ENCODE data around the gene SHB. TPM values are rescaled to one million over a fixed set of nuclear protein-coding genes. Genes with fewer than 3 reads are reported as not detected.

The SHB gene
- total RNA-seq, 1 donor from 2014 or later = 18.5 TPM

DNA sequence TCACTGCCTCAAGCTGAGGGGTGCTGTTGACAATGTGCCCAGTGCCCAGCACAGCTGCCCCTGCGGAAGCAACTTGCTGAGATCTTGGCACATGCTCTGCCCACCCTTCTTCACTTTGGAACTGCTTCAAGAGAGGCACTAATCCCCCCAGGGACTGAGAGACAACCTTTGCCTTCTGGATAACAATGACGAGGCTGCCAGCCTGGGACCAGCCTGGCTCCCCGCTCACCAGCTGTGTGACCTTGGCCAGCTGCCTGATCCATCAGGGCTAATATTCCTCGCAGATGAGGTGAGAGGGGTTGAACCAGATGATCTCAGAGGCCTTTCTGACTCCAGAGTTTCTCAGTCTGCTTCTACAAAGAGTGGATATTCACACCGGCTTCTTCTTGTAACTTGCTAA, 81.0 kb downstream of the SHB start:
- no peak overlapping the region for H3K4me3 Mint-ChIP-seq (ENCODE audit: unreplicated experiment)
- DNase-seq (ENCODE audit: low spot score) = no peak
- H3K36me3 Mint-ChIP-seq (ENCODE audit: low read depth, unreplicated experiment) = peaks cover 7% of the 10 kb centered on the region
- TF ChIP-seq, protein P1, sequence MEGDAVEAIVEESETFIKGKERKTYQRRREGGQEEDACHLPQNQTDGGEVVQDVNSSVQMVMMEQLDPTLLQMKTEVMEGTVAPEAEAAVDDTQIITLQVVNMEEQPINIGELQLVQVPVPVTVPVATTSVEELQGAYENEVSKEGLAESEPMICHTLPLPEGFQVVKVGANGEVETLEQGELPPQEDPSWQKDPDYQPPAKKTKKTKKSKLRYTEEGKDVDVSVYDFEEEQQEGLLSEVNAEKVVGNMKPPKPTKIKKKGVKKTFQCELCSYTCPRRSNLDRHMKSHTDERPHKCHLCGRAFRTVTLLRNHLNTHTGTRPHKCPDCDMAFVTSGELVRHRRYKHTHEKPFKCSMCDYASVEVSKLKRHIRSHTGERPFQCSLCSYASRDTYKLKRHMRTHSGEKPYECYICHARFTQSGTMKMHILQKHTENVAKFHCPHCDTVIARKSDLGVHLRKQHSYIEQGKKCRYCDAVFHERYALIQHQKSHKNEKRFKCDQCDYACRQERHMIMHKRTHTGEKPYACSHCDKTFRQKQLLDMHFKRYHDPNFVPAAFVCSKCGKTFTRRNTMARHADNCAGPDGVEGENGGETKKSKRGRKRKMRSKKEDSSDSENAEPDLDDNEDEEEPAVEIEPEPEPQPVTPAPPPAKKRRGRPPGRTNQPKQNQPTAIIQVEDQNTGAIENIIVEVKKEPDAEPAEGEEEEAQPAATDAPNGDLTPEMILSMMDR (IDR thresholded peaks at IDR 0.05; ENCODE audit: unreplicated experiment) = no peak
- no peak overlapping the region for H3K27ac Mint-ChIP-seq (ENCODE audit: unreplicated experiment)
- H3K4me1 Mint-ChIP-seq (ENCODE audit: unreplicated experiment) = peaks cover 20% of the 10 kb centered on the region
- peaks cover 10% of the 10 kb centered on the region for H3K27me3 Mint-ChIP-seq (ENCODE audit: unreplicated experiment)
- H3K9me3 Mint-ChIP-seq (ENCODE audit: unreplicated experiment) = no peaks in the 10 kb centered on the region

DNA sequence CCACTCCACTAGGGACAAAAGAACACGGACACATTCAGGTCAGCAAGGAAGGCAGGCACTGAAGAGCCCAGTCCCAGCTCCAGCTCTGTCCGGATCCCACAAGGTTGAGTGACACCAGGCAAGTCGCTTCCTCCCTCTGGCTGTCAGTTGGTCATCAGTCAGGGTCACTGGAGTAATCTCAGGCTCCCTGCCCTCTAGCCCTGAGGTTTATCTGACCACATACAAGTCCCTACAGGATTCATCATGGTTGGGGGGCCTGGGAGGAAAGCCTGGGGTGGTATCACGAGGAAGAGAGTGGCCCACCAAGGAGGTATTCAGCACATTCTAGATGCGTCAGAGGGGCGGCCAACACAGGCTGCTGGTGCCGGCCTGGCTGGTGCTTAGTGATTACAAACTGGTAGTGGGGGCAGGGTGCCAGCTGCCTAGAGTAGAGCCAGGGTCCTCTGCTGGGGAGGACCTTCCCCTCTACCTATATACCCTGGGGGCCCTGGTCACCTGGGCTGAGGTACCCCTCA, 81.5 kb downstream of the SHB start:
- Mint-ChIP-seq H3K36me3 (ENCODE audit: low read depth, unreplicated experiment) (peaks cover 7% of the 10 kb centered on the region), H3K9me3 (ENCODE audit: unreplicated experiment) (no peaks in the 10 kb centered on the region), H3K4me1 (ENCODE audit: unreplicated experiment) (peaks cover 15% of the 10 kb centered on the region), H3K27ac (ENCODE audit: unreplicated experiment) (no peak overlapping the region), H3K4me3 (ENCODE audit: unreplicated experiment) (no peak overlapping the region), H3K27me3 (ENCODE audit: unreplicated experiment) (peaks cover 11% of the 10 kb centered on the region)
- no peak for DNase-seq (ENCODE audit: low spot score)
- TF ChIP-seq, protein P1 (IDR thresholded peaks at IDR 0.05; ENCODE audit: unreplicated experiment) = no peak

DNA sequence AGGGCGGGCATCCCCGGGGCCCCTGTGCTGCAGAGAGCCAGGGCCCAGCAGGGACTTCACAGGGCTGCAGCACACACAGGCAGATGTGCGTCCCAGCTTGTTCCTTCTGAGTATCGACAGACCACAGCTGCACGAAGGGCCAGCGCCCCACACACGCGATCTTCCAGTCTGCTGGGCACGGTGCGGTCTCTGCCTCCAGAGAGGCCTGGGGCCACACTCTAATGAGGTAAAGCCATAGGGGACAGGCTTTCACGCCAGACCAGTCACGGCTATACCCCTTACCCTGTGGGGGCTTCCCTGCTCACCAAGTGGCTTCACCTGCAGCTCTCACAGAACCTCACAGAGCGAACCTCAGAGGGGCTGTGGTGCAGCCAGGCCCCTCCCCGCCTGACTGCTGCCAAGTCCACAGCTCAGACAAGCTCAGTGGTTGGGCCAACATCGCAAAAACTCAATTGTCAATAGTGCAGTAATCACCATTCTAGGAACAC, 82.2 kb downstream of the SHB start:
- no peak overlapping the region for H3K4me3 Mint-ChIP-seq (ENCODE audit: unreplicated experiment)
- no peaks in the 10 kb centered on the region for H3K9me3 Mint-ChIP-seq (ENCODE audit: unreplicated experiment)
- TF ChIP-seq, protein P1 (IDR thresholded peaks at IDR 0.05; ENCODE audit: unreplicated experiment) = no peak
- peaks cover 7% of the 10 kb centered on the region for H3K36me3 Mint-ChIP-seq (ENCODE audit: low read depth, unreplicated experiment)
- no peak for DNase-seq (ENCODE audit: low spot score)
- peaks cover 11% of the 10 kb centered on the region for H3K27me3 Mint-ChIP-seq (ENCODE audit: unreplicated experiment)
- H3K27ac Mint-ChIP-seq (ENCODE audit: unreplicated experiment) = no peak overlapping the region
- peaks cover 12% of the 10 kb centered on the region for H3K4me1 Mint-ChIP-seq (ENCODE audit: unreplicated experiment)

DNA sequence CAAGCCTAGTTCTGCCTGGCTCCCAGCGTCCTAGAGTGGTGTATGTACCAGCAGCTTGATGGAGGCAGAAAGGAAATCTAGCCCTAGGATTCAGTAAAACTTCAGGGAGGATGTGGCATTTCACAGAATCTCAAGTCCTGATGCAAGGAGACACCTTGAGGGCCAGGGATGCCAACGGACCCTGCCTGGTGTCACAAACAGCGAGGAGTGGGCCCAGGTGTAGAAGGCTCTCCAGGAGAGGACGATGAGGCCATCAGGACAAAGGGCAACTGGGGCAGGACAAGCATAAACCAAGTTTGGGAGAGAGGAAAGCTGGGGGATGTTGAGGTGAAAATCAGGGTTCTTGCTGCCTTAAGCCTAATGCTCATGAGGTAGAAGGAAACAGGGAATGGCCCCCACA, 83.0 kb downstream of the SHB start:
- TF ChIP-seq, protein P1 (IDR thresholded peaks at IDR 0.05; ENCODE audit: unreplicated experiment) = no peak
- no peaks in the 10 kb centered on the region for H3K9me3 Mint-ChIP-seq (ENCODE audit: unreplicated experiment)
- H3K36me3 Mint-ChIP-seq (ENCODE audit: low read depth, unreplicated experiment) = peaks cover 7% of the 10 kb centered on the region
- H3K27me3 Mint-ChIP-seq (ENCODE audit: unreplicated experiment) = peaks cover 11% of the 10 kb centered on the region
- H3K4me3 Mint-ChIP-seq (ENCODE audit: unreplicated experiment) = no peak overlapping the region
- DNase-seq (ENCODE audit: low spot score) = no peak
- peak overlapping the region; percentile 59 for H3K27ac Mint-ChIP-seq (ENCODE audit: unreplicated experiment)
- H3K4me1 Mint-ChIP-seq (ENCODE audit: unreplicated experiment) = peaks cover 7% of the 10 kb centered on the region

DNA sequence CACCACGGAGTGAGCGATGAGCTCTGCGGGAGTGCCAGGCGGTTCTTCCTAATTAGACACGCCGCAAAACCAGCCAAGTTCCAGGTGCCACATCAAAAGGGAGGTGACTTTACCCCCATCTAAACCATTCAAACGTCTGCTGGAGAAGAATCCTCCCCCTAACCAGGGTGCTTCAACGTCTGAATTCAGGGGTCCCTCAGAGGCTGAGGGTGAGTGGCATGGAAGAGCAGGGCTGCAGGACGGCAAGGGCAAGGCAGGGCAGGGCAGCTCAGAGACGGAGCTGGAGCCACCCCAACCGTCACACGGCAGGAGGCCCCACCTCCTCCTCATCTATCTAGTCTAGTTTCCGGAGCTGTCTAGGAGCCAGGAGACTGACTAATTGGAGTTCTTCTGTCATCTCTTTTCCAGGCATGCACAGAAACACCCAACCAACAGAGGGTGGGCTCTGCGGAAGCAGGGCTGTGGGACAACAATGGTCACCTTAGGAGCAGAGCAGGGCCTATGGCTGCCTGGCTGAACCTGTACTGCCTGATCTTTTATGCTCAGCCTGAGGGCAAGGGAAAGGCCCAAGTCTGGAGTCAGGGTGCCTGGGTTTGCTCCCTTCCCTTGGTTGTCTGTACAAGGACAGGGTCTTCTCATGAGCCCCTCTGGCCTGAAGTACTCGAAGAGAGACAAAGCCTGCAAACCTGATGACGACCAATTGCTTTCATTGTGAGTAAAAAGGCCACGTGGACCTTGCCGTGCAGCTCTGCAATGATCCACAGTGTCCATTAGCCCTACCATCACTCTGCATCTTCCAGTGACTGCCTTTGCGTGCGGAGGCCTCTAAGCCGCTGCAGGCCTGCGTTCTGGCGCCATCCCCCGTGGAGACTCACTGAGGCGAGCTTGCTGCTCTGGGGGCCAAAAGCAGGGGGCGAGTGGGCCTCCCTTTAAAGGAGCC, 84.1 kb downstream of the SHB start:
- DNase-seq (ENCODE audit: low spot score) = no peak
- TF ChIP-seq, protein P1 (IDR thresholded peaks at IDR 0.05; ENCODE audit: unreplicated experiment) = no peak
- H3K9me3 Mint-ChIP-seq (ENCODE audit: unreplicated experiment) = no peaks in the 10 kb centered on the region
- peaks cover 7% of the 10 kb centered on the region for H3K36me3 Mint-ChIP-seq (ENCODE audit: low read depth, unreplicated experiment)
- peaks cover 10% of the 10 kb centered on the region for H3K27me3 Mint-ChIP-seq (ENCODE audit: unreplicated experiment)
- H3K4me1 Mint-ChIP-seq (ENCODE audit: unreplicated experiment) = peaks cover under 1% of the 10 kb centered on the region
- H3K27ac Mint-ChIP-seq (ENCODE audit: unreplicated experiment) = no peak overlapping the region
- H3K4me3 Mint-ChIP-seq (ENCODE audit: unreplicated experiment) = no peak overlapping the region
